DMS 273 (cell line): ENCODE results near the gene ZBTB39.

Experiments
- DNase-seq: peaks from one replicate; lab custom pipeline; 2025; ENCODE audit not compliant: unreplicated experiment; lab: John Stamatoyannopoulos, UW

The ZBTB39 gene

GRCh38 chr12:56948881-56949280, 57.5 kb downstream of the ZBTB39 start:
- DNase-seq = no peak
